ENCODE measurements around the gene DTX1.

DNA sequence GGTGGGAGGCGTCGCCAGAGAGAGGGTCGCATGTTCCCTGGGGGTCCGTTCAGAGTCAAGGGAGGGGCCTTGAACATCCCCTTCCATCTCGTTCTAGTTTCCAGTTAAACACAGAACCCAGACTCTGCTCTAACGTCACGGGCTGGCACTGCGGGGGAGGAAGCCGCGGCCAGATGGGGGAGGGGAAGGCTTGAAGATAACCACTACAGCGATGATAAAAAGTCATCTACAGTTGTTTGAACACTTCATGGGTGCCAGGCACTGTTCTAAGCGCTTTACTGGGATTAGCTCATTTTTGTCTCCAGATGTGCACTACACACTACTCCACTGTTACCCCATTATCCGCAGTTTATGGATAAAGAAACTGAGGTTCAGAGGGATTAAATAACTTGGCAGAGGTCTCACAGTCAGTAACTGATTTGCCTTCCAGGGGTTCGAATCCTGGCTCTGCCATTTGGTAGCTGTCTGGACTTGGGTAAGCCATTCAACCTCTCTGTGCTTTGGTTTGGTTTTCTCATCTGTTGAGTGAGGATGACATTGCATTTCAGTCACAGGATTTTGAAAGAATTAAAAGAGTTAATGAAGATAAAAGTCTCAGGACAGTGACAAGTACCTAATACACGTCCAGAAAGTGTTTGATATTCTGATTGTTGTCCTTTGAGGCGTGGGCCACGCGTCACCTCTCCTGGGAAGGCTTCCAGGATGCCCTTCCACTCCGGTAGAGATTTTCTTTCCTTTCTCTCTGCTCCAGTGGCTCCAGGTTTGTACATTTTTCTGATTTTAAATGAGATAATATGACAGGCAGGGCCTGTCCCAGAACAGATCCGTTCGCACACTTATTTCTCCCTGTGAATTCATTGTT lies 79.8 kb downstream of the DTX1 start:
- TF ChIP-seq, protein P1, sequence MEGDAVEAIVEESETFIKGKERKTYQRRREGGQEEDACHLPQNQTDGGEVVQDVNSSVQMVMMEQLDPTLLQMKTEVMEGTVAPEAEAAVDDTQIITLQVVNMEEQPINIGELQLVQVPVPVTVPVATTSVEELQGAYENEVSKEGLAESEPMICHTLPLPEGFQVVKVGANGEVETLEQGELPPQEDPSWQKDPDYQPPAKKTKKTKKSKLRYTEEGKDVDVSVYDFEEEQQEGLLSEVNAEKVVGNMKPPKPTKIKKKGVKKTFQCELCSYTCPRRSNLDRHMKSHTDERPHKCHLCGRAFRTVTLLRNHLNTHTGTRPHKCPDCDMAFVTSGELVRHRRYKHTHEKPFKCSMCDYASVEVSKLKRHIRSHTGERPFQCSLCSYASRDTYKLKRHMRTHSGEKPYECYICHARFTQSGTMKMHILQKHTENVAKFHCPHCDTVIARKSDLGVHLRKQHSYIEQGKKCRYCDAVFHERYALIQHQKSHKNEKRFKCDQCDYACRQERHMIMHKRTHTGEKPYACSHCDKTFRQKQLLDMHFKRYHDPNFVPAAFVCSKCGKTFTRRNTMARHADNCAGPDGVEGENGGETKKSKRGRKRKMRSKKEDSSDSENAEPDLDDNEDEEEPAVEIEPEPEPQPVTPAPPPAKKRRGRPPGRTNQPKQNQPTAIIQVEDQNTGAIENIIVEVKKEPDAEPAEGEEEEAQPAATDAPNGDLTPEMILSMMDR (IDR thresholded peaks at IDR 0.05; ENCODE audit: low read depth, low read length) = no peak
- no peak for TF ChIP-seq POLR2A (IDR thresholded peaks at IDR 0.05; ENCODE audit: extremely low read depth, insufficient read length)
- TF ChIP-seq MYC (IDR thresholded peaks at IDR 0.05; ENCODE audit: low read depth, low read length) = no peak

Data from NB4 (cell line).